Stimulated activated CD8-positive, alpha-beta memory T cell treated with anti-CD3 and anti-CD28 coated beads, Interleukin-4, amount 100 ng/mL, for 1 hour (primary cell): ENCODE results near the gene SRD5A2.

ENCODE experiments used
- DNase-seq, 2 donors: peaks; one replicate each; pipeline ENCODE4 v3.0.0-alpha.2; 2020; ENCODE audit warnings: low read depth in 2 of 2, low spot score in 1 of 2

The SRD5A2 gene

GRCh38 chr2:31580321-31581117 is at the start of gene SRD5A2:
Gene SRD5A2 (minus strand): TSS chr2:31580938. CDS start chr2:31580900, 38 bp downstream.
- no peak for DNase-seq

- no peak for DNase-seq
Observed at GRCh38 chr2:31606509-31606908, 25.8 kb upstream of the SRD5A2 start.

- no peak for DNase-seq
Observed at GRCh38 chr2:31598694-31599093, 18.0 kb upstream of the SRD5A2 start.

- no peak for DNase-seq
Observed at GRCh38 chr2:31586230-31586629, 5.5 kb upstream of the SRD5A2 start.

- no peak for DNase-seq
Observed at GRCh38 chr2:31581124-31581795, 522 bp upstream of the SRD5A2 start.

GRCh38 chr2:31579996-31580320 is 780 bp downstream of the SRD5A2 start:
- no peak for DNase-seq

- no peak for DNase-seq
Observed at GRCh38 chr2:31578316-31578715, 2.4 kb downstream of the SRD5A2 start.

GRCh38 chr2:31577143-31577542 is 3.6 kb downstream of the SRD5A2 start:
- no peak for DNase-seq

- no peak for DNase-seq
Observed at GRCh38 chr2:31568585-31569201, 12.0 kb downstream of the SRD5A2 start.

- DNase-seq: no peak
Observed at GRCh38 chr2:31567679-31568078, 13.1 kb downstream of the SRD5A2 start.

- DNase-seq: no peak
Observed at GRCh38 chr2:31563273-31563839, 17.4 kb downstream of the SRD5A2 start.

GRCh38 chr2:31561823-31562222 is 18.9 kb downstream of the SRD5A2 start:
- no peak for DNase-seq

- DNase-seq: no peak
Observed at GRCh38 chr2:31558401-31559295, 22.1 kb downstream of the SRD5A2 start.

- no peak for DNase-seq
Observed at GRCh38 chr2:31556940-31557339, 23.8 kb downstream of the SRD5A2 start.

GRCh38 chr2:31555967-31556706 is 24.6 kb downstream of the SRD5A2 start:
- no peak for DNase-seq

GRCh38 chr2:31553362-31553761 is 27.4 kb downstream of the SRD5A2 start:
- no peak for DNase-seq

- DNase-seq: no peak
Observed at GRCh38 chr2:31547485-31547884, 33.3 kb downstream of the SRD5A2 start.

- no peak for DNase-seq
Observed at GRCh38 chr2:31541853-31542252, 38.9 kb downstream of the SRD5A2 start.

- DNase-seq: no peak
Observed at GRCh38 chr2:31539505-31539904, 41.2 kb downstream of the SRD5A2 start.

- no peak for DNase-seq
Observed at GRCh38 chr2:31535768-31536167, 45.0 kb downstream of the SRD5A2 start.
